M059J (cell line): ENCODE measurements around the gene CEP63. TPM values are rescaled to one million over a fixed set of nuclear protein-coding genes. Genes with fewer than 3 reads are reported as not detected.
A peak's percentile ranks its signal among the peaks of the same experiment; 100 is the strongest.
"Not testable (repeated sequence)": the region's sequence is repeated elsewhere in the genome, so short reads cannot be mapped to it uniquely, and the experiment has no call there.

Experiments
- DNase-seq: peaks from one replicate; pipeline ENCODE4 v3.0.0-alpha.2; 2012; ENCODE audit warnings: low read depth
- total RNA-seq: library from RNA; depleted of rRNA; stranded (reverse); fragments of >200 nt; shearing (Covaris generic); gene quantifications from 2 replicates; pipeline ENCODE4 v1.2.3, GENCODE V29; 2014

The CEP63 gene
- total RNA-seq, 1 experiment from 2014 or later = 20.7 TPM

- no peak for DNase-seq
Measured at GRCh38 chr3:134576426-134576825, 90.6 kb downstream of the CEP63 start.

- DNase-seq = no peak
Measured at GRCh38 chr3:134576831-134577230, 91.0 kb downstream of the CEP63 start.

- no peak for DNase-seq
Measured at GRCh38 chr3:134579141-134579665, 93.3 kb downstream of the CEP63 start.

GRCh38 chr3:134590766-134591165 lies 104.9 kb downstream of the CEP63 start:
- no peak for DNase-seq

GRCh38 chr3:134592806-134593205 lies 106.9 kb downstream of the CEP63 start:
- DNase-seq = no peak

- DNase-seq = no peak
Measured at GRCh38 chr3:134594331-134594741, 108.5 kb downstream of the CEP63 start.

- not testable (repeated sequence) for DNase-seq
Measured at GRCh38 chr3:134594986-134595385, 109.1 kb downstream of the CEP63 start.

- DNase-seq = peak; percentile 62
Measured at GRCh38 chr3:134597390-134597970, 111.6 kb downstream of the CEP63 start.

GRCh38 chr3:134598763-134599545 lies 113.1 kb downstream of the CEP63 start:
- DNase-seq = no peak

GRCh38 chr3:134600206-134600605 lies 114.3 kb downstream of the CEP63 start:
- DNase-seq = peak; percentile 38

- peak; percentile 74 for DNase-seq
Measured at GRCh38 chr3:134600685-134601463, 115.0 kb downstream of the CEP63 start.

- peak; percentile 69 for DNase-seq
Measured at GRCh38 chr3:134601539-134602439, 115.9 kb downstream of the CEP63 start.

- no peak for DNase-seq
Measured at GRCh38 chr3:134602440-134602814, 116.6 kb downstream of the CEP63 start.

- no peak for DNase-seq
Measured at GRCh38 chr3:134603480-134603879, 117.6 kb downstream of the CEP63 start.

- DNase-seq = no peak
Measured at GRCh38 chr3:134603956-134604355, 118.1 kb downstream of the CEP63 start.

- DNase-seq = no peak
Measured at GRCh38 chr3:134605556-134605955, 119.7 kb downstream of the CEP63 start.

- DNase-seq = peak; percentile 14
Measured at GRCh38 chr3:134606033-134607025, 120.5 kb downstream of the CEP63 start.

- no peak for DNase-seq
Measured at GRCh38 chr3:134607054-134608022, 121.5 kb downstream of the CEP63 start.
